GM18517 (cell line): ENCODE measurements around the gene TXNL4B.

Experiments used
- ATAC-seq: cut with Tn5 transposase; IDR thresholded peaks from one replicate; pipeline ENCODE4 v1.9.1; 2021; ENCODE audit warnings: mild to moderate bottlenecking, moderate library complexity; ENCODE audit not compliant: unreplicated experiment

Gene TXNL4B

GRCh38 chr16:72042157-72042660, 51.2 kb downstream of the TXNL4B start:
- ATAC-seq: no peak

DNA sequence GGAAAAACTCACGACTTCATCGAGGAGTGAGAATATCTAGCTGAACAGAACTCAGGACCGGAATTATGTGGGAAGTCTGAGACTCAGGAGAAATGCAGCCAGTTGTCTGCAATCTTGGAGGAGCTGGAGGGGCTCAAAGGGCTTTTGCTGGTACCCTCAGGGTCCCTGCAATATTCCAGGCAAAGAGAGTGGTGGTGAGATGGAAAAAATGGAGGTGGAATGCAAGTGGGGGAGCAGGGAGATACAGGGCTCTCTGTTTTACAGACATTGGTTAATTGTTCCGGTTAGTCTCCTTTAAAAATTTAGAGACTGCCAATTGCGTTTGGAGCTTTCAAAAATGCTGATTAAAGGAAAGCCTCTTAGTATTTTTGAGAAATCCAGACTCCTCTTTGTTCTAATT, 57.3 kb downstream of the TXNL4B start:
- no peak for ATAC-seq
